Measurements from ENCODE around the gene BRI3BP.
"Not testable (repeated sequence)": the region's sequence is repeated elsewhere in the genome, so short reads cannot be mapped to it uniquely, and the experiment has no call there.

BRI3BP gene

GRCh38 chr12:125065919-125066570 is 72.6 kb downstream of the BRI3BP start:
- no peak for DNase-seq (ENCODE audit: low read depth in 3 of 3)

- DNase-seq (ENCODE audit: low read depth in 3 of 3): no peak
Observed at GRCh38 chr12:125068391-125068790, 74.9 kb downstream of the BRI3BP start.

- DNase-seq (ENCODE audit: low read depth in 3 of 3): no peak
Observed at GRCh38 chr12:125069616-125070015, 76.2 kb downstream of the BRI3BP start.

- DNase-seq (ENCODE audit: low read depth in 3 of 3): no peak
Observed at GRCh38 chr12:125070112-125070511, 76.7 kb downstream of the BRI3BP start.

GRCh38 chr12:125070661-125071390 is 77.4 kb downstream of the BRI3BP start:
- DNase-seq (ENCODE audit: low read depth in 3 of 3): no peak

GRCh38 chr12:125071456-125071855 is 78.0 kb downstream of the BRI3BP start:
- DNase-seq (ENCODE audit: low read depth in 3 of 3): no peak

GRCh38 chr12:125072496-125072895 is 79.1 kb downstream of the BRI3BP start:
- DNase-seq (ENCODE audit: low read depth in 3 of 3): no peak

GRCh38 chr12:125074294-125074693 is 80.8 kb downstream of the BRI3BP start:
- not testable (repeated sequence) for DNase-seq (ENCODE audit: low read depth in 3 of 3)

- DNase-seq (ENCODE audit: low read depth in 3 of 3): no peak
Observed at GRCh38 chr12:125076103-125076502, 82.7 kb downstream of the BRI3BP start.

- no peak for DNase-seq (ENCODE audit: low read depth in 3 of 3)
Observed at GRCh38 chr12:125079084-125079483, 85.6 kb downstream of the BRI3BP start.

GRCh38 chr12:125079648-125080645 is 86.5 kb downstream of the BRI3BP start:
- no peak for DNase-seq (ENCODE audit: low read depth in 3 of 3)
